HL-60 (cell line): ENCODE measurements around the gene CSHL1.
"Not testable (repeated sequence)": the region's sequence is repeated elsewhere in the genome, so short reads cannot be mapped to it uniquely, and the experiment has no call there.

ENCODE experiments used
- DNase-seq, 2 experiments: peaks; one replicate each; pipeline ENCODE4 v3.0.0-alpha.2; 2010 to 2020; ENCODE audit warnings: low read depth in 1 of 2, low spot score in 1 of 2
- H3K27ac ChIP-seq: fragments of 250-450 bp; sonication (Bioruptor Pico); replicated peaks from 2 replicates; pipeline ENCODE4 v1.5.1; 2020; ENCODE audit warnings: mild to moderate bottlenecking, moderate library complexity
- H3K27me3 ChIP-seq: fragments of 250-450 bp; sonication (Bioruptor Pico); 2 replicates; pipeline ENCODE4 v1.5.1; 2021; ENCODE audit warnings: mild to moderate bottlenecking, moderate library complexity; ENCODE audit not compliant: insufficient read depth, poor library complexity, severe bottlenecking
- H3K4me3 ChIP-seq: replicated peaks from 2 replicates; pipeline ENCODE4 v1.5.1; 2011; ENCODE audit warnings: mild to moderate bottlenecking, control low read depth, low read length; ENCODE audit not compliant: insufficient read depth
- GABPA ChIP-seq: IDR thresholded peaks from 2 replicates; pipeline ENCODE4 v1.6.1; 2012; ENCODE audit warnings: low read depth
- POLR2AphosphoS5 ChIP-seq: IDR thresholded peaks from 2 replicates; pipeline ENCODE4 v1.6.1; 2012; ENCODE audit warnings: low read depth
- REST ChIP-seq: IDR thresholded peaks from 2 replicates; pipeline ENCODE4 v1.6.1; 2012; ENCODE audit warnings: low read depth; ENCODE audit not compliant: insufficient replicate concordance
- SPI1 ChIP-seq: IDR thresholded peaks from 2 replicates; pipeline ENCODE4 v1.6.1; 2012; ENCODE audit warnings: low read depth, mild to moderate bottlenecking, borderline replicate concordance
- TF ChIP-seq, protein P1 (sequence below): IDR thresholded peaks from one replicate; pipeline ENCODE4 v1.5.1; 2011; ENCODE audit warnings: low read length, control low read depth, inconsistent platforms; ENCODE audit not compliant: insufficient read depth

The CSHL1 gene

DNA sequence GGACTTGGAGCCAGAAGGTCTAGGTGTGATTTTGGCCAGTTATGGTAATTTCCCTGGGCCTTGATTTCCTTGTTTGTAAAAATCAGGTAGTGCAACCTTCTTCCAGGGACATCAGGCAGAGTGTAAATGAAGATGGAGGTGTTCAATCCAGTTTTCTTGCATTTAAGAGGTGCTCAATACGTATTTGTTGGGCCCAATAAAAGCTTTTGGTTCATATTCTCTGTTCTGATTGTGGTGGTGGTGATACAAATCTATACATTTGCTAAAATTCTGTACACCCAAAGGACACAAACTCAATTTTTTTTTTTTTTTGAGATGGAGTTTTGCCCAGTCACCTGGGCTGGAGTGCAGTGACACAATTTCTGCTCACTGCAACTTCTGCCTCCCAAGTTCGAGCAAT is 15.1 kb upstream of the CSHL1 start:
- no peak for TF ChIP-seq POLR2AphosphoS5
- TF ChIP-seq, protein P1, sequence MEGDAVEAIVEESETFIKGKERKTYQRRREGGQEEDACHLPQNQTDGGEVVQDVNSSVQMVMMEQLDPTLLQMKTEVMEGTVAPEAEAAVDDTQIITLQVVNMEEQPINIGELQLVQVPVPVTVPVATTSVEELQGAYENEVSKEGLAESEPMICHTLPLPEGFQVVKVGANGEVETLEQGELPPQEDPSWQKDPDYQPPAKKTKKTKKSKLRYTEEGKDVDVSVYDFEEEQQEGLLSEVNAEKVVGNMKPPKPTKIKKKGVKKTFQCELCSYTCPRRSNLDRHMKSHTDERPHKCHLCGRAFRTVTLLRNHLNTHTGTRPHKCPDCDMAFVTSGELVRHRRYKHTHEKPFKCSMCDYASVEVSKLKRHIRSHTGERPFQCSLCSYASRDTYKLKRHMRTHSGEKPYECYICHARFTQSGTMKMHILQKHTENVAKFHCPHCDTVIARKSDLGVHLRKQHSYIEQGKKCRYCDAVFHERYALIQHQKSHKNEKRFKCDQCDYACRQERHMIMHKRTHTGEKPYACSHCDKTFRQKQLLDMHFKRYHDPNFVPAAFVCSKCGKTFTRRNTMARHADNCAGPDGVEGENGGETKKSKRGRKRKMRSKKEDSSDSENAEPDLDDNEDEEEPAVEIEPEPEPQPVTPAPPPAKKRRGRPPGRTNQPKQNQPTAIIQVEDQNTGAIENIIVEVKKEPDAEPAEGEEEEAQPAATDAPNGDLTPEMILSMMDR, result no peak
- TF ChIP-seq REST, result no peak
- no peak for TF ChIP-seq SPI1
- no peak for TF ChIP-seq GABPA
- Histone ChIP-seq H3K27me3 (no peaks in the 10 kb centered on the region), H3K27ac (no peak overlapping the region), H3K4me3 (no peak overlapping the region)
- no peak for DNase-seq

DNA sequence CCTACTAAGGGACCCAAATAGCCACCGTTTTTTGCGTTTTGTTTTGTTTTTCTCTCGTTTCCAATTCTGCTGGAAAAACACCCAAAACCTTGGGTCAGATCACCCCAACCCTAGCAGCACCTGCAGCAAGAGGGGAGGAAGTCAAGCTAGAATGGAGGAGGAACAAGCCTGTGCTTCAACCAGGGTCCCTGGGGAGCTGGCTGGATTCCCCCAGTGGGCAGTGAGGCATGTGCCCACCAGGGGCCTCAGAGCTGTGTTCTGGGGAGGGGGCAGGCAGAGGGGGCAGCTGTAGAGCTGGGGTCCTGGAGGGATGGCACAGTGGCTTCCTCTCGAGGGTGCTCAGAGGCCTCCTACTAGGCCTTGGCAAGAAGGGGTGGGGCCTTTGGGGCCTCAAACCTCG is 14.6 kb upstream of the CSHL1 start:
- TF ChIP-seq GABPA, result no peak
- peak; percentile 9; the same call in 1 of the 2 replicates for TF ChIP-seq SPI1
- no peak for DNase-seq
- Histone ChIP-seq H3K4me3 (no peak overlapping the region), H3K27ac (no peak overlapping the region), H3K27me3 (no peaks in the 10 kb centered on the region)

GRCh38 chr17:63922402-63922801 is 11.3 kb upstream of the CSHL1 start:
- not testable (repeated sequence) for H3K27ac ChIP-seq, DNase-seq, H3K4me3 ChIP-seq, H3K27me3 ChIP-seq

GRCh38 chr17:63920779-63921178 is 9.7 kb upstream of the CSHL1 start:
- not testable (repeated sequence) for H3K4me3 ChIP-seq, H3K27ac ChIP-seq, DNase-seq, H3K27me3 ChIP-seq

DNA sequence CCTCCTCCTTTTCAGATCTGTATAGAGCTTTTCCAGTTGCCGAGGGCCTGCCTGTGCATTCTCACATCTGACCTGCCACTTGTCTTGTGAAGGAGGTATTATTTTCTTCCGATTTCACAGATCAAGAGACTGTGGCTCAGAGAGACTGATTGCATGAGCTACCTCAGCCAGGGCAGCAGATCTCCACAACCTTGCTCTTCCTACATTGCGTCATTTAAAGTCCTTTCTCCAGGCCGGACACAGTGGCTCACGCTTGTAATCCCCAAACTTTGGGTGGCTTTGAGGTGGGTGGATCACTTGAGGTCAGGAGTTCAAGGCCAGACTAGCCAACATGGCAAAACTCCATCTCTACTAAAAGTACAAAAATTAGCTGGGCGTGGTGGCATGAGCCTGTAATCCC is 9.0 kb upstream of the CSHL1 start:
- not testable (repeated sequence) for DNase-seq, H3K27ac ChIP-seq, H3K27me3 ChIP-seq, H3K4me3 ChIP-seq

- peak; percentile 36 to 69 for DNase-seq
- Histone ChIP-seq H3K4me3 (no peak overlapping the region), H3K27me3 (peaks cover 2% of the 10 kb centered on the region), H3K27ac (no peak overlapping the region)
- TF ChIP-seq, protein P1, result peak; percentile 95
- TF ChIP-seq SPI1, result no peak
Measured at GRCh38 chr17:63919311-63919723, 8.3 kb upstream of the CSHL1 start.

- not testable (repeated sequence) for H3K27me3 ChIP-seq, DNase-seq, H3K4me3 ChIP-seq, H3K27ac ChIP-seq
Measured at GRCh38 chr17:63918789-63919305, 7.8 kb upstream of the CSHL1 start, which contains the start of gene GH1. TSS of gene GH1 (minus strand) at chr17:63918839. CDS start at chr17:63918776, 63 bp downstream.
